MV-4-11 (cell line): ENCODE results near the gene RNF180.
"Not testable (repeated sequence)": the region's sequence is repeated elsewhere in the genome, so short reads cannot be mapped to it uniquely, and the experiment has no call there.

Source experiments
- DNase-seq: peaks from one replicate; lab custom pipeline; 2025; lab: John Stamatoyannopoulos, UW

The RNF180 gene

DNA sequence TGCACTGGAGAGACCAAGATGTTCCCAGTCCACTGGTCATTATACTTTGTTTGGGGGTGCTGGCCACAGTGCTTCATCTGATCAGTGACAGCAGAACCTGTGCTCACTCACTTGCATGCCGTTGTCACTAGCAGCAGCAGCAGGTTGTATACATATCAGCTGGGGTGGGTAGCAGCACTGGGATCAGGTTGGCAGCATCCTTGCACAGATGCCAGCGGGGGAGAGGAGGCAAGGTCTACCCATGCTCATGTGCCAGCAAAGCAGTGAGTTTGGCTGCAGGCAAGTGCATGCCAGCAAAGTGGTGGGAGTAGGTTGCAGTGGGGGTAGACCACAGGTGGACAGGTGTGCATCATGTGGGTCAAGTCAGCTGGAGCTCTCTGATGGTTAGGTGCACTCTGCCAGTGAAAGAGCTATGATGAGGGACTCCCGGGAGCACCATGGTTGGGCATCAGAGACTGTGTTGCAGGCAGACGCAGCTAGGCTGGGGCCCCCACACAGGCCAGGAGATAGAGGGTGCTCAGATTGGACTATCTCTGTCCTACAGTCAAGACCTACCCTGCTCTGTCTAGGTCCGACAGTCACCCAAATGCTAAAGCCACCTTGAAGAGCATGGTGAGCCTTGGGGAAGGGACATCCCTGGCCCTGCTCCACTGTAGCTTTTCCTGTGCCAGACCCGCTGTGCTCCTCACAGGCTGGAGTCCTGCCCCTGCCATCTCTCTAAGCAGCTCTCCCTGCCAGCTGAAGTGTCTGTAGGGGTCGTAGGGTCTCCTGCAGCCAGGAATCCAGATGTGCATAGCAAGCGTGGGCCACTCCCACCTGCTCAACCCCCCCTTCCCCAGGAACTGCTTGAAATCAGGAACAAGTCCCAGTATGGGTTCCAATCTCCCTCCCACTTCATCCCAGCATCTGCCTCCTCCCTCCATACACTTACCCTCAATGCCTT lies 119.8 kb downstream of the RNF180 start:
- no peak for DNase-seq

DNA sequence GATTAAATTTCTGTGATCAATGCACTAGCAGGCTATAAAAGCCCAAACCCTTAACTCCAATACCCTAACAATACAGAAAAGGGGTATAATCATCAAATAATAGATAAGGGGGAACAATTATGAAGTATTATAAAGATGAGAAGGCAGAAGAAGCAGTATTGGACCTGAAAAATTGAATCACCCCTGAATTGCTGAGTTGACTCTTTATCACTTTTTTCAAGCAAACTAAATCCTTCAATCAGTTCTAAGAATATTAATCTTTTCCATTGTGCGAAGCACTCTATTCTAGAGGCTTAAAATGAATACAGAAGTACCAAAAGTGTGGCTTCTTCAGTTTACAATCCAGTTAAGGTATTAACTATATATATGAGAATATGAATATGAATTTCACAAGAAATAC lies 120.7 kb downstream of the RNF180 start:
- DNase-seq = no peak

DNA sequence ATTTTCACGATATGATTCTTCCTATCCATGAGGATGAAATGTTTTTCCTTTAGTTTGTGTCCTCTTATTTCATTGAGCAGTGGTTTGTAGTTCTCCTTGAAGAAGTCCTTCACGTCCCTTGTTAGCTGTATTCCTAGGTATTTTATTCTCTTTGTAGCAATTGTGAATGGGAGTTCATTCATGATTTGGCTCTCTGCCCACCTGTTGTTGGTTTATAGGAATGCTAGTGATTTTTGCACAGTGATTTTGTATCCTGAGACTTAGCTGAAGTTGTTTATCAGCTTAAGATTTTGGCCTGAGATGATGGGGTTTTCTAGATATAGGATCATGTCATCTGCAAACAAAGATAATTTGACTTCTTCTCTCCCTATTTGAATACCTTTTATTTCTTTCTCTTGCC lies 122.9 kb downstream of the RNF180 start:
- DNase-seq = not testable (repeated sequence)

DNA sequence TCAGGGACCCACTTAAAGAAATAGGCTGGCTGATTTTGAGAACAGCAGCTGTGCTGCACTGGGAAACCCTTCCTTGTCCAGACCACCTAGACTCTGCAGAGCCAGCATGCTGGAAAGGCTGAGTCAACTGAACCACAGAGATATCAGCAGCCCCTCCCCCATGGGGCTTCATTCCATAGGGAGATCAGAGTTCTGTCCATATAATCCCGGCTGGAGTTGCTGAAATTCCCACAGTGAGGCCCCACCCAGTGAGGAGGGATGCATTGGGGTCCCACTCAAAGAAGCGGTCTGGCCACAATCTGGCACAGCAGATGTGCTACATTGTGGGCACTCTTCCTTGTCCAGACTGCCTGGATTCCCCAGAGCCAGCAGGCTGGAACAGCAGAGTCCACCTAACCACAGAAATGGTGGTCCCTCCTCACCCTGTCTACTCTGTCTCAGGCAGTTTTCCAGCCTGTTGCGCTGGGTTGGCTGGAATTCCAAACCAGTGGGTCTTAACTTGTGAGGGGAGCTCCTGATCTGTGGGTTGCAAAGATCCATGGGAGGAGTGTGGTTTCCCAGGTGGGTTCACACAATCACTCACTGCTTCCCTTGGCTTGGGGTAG lies 127.1 kb downstream of the RNF180 start:
- DNase-seq = no peak

DNA sequence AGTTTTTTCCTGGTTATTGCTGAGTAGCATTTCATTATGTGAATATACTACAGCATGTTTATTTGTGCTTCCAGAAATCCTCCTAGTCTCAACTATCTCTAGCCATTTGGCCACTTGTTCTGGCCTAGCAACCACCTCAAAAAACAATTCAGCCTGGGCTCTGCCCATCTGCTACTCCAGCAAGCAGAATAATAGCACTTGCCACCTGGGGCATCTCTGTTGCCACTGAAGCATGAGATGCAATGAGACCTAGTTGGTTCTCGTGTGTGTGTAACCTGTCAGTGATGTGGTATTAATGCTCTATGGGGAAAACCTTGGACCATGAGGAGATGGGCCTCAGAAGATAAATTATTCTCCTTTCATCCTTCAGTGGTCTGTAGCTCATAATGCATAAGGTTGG lies 129.5 kb downstream of the RNF180 start:
- DNase-seq = no peak

DNA sequence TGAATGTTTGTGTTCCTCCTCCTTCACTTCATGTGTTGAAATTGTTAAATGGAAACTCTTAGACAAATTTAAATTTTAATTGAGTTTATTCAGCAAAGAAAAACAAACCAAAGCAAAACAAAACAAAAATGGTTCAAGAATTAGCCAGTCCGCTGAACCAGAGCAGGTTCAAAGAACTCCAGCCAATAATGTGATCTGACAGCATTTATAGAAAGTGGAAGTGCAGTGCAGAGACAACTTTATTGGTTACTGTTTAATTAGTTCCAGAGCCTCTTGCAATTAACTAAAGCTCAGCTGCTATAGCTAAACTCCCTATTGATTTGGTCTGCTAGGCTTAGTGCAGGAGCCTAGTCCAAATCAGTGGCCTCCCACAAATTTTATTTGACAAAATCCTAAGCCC lies 132.9 kb downstream of the RNF180 start:
- DNase-seq = no peak

DNA sequence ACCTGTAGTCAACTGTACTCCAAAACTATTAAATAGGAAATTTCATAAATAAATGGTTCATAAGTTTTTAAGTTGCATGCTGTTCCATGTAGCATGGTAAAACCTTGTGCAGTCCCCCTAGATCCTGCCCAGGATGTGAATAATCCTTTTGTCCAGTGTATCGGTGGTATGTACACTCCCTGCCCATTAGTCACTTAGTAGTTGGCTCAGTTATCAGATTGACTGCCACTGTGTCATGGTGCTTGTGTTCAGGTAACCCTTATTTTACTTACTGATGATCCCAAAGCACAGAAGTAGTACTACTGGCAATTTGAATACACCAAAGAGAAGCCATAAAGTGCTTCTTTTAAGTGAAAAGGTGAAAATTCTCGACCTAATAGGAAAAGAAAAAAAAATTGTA lies 134.2 kb downstream of the RNF180 start:
- DNase-seq = no peak

DNA sequence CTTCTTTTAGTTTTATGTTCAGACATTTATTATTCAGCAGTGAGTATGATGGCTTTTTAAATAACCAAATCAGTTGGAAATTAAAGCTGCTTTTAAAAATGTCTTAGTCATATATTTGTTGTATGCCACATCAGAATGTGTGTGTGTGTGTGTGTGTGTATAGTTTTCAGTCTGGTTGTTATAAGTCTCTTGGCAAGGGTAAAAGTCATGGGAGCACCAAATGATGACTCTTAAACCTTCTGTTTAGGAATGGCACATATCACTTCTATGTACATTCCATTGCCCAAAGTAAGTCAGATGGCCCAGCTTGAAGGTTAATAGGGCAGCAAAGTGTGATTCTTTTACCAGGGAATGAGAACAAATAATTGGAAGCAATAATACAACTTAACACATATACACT lies 135.9 kb downstream of the RNF180 start:
- DNase-seq = no peak

DNA sequence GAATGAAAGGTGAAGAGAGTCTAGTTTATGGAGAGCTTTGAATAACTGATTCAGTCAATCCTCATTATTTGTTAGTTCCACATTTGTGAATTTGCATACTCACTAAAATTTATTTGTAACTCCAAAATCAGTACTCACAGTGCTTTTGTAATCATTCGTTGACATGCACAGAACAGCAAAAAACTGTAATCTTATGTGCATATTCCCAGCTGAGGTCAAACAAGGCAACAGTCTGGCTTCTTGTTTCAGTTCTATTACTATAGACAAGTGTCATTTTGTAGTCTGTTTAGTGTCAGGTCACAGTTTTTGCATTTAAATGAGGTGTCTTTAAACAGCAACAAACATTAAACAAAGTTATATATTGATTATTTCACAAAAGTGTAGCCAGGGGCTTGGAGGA lies 142.5 kb downstream of the RNF180 start:
- no peak for DNase-seq

DNA sequence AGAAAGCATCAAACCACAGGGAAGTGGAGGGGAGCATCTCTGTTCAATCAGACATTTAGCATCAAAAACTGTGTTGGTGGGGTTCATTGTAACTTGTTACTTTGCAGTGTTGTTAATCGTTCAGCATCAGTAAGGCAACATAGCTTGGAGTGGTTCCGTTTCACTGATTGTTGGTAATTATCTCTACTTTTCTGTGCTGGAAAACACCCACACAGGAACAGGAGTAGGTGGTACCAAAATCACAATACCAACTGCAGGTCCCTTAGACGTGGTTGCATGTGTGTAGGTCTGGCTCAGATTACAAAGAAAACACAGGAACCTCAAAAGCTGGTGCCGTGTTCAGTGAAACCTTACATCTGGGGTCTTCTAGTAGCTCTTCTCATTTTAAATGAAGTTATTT lies 146.8 kb downstream of the RNF180 start:
- no peak for DNase-seq

DNA sequence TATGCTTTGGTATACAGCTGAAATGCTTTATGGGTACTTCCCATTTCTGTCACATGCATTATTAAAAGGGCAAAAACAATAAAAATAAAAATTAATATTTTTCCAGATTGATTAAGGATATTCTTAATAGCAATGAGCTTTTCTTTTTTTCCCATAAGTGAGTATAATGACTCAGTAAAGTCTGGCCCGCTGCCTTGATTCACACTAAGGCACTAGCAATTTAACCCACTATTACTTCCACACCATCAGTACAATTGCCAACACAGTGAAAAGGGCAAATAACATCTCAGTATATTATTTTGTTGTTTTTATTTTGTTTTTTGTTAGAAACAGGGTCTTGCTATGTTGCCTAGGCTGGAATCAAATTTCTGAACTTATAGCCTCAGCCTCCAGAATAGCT lies 150.1 kb downstream of the RNF180 start:
- DNase-seq = no peak

DNA sequence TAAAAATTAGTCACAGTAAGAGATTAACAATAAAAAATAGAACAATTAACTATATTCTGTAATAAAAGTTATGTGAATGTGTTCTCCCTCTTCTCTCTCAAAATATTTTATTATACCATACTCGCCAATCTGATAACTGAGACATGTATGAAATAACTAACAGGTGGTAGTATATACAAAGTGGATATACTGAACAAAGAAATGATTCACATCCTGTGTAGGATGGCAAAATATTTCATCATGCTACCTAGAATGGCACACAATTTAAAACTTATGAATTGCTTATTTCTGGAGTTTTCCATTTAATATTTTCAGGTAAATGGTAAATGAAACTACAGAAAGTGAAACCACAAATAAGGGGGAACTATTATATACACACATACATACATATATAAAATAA lies 152.5 kb downstream of the RNF180 start:
- DNase-seq = no peak

DNA sequence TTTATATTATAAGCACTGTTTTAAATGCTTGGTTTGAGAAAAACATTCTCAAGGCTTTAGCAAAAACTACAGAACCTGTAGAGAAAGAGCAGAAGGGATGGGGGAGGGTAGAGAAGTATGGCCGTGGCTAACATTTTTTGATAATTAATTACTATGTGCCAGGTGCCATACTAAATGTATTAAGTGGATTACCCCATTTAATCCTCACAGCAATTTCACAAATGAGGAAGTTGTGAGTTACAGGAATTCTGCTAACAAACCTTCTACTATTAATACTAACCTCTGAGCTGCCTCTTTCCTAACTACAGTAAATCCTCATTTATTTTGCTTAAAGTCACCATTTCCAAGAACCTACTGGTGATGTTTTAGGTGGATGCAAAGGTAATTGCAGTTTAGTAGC lies 157.9 kb downstream of the RNF180 start:
- DNase-seq = no peak

DNA sequence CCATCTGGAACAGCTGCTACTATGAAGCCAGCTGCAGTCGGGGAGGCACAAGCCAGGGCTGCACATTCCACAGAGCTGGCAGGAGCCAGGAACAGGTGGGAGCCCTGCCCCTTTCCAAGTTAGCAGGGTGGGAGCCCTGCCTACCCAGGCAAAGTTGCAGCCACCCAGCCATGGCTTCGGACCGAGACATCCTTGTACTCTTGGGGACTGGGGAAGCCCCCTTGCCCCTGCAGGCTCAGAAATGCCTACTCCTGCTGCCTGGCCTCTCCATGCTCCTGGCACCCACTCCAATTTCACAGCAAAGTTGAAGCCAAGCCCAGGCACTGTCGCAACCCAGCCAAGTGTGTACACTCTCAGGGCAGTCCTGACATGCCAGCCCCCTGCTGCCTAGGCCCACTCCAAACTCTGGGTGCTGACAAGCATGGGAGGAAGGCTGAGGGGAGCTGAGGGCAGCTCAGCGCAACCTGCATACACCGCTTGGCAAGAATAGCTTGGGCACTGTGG lies 165.1 kb downstream of the RNF180 start:
- DNase-seq = no peak

DNA sequence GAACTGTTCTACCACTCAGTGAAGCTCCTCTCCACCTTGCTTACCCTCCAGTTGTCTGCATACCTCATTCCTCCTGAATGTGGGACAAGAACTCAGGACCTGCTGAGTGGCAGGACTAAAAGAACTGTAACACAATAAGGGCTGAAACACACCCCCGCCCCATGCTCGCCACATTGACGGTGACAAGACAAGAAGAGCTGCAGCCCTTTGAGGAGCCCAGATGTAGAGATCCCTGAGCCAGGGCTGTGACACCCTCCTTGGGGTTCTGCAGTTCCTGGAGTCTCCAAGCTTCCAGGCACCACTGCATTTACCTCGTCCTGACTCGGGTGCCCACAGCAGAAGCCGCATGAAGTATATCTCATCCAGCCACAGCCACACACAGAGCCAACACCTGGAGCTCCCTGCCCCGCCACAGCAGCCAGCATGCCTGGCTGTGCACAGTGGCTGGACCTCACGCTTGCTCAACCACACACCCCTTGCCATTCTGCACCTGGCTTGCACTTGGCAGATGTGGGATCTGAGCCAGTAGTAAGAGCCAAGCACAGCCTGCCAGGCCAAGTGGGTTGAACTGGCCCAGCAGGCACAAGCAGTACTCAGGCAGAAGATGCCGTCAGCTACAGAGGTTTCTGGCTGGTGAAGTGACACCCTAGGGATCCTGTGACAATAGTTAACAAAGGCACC lies 166.1 kb downstream of the RNF180 start:
- DNase-seq = no peak

DNA sequence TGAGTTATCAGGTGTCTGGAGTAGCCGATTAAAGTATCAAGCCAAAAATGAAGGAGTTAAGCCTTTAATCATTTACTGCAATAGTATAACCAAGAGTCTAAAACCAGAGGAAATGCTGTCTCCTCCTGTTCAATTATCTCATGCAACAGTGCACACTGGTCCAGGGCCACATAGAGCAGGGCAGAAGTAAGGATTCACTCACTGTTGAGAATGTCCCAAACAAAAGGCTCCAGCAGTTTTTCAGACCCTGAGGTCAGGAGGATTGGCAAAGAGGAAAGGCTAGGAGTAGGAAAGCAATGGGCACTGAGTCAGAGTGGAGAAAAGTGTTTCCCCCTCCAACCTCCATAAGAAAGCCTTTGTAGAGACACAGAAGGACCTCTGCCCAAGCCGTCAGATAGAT lies 168.2 kb downstream of the RNF180 start:
- no peak for DNase-seq

DNA sequence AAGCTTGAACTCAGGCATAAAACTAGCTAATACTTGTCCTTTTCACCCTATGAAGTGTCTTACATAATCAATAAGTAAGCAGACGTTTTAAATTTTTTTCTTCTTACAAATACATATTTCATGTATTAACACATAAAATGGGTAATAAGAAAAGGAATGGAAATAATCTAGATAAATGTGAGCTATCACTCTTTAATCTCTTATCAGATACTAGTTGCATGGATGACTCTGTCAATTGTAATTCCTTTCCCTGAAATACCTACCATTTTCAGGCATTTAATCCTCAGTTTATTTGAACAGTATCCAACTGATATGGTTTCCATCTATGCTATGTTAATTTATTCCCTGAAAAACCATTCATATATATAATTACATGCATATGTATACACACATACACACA lies 174.1 kb downstream of the RNF180 start:
- DNase-seq = no peak

DNA sequence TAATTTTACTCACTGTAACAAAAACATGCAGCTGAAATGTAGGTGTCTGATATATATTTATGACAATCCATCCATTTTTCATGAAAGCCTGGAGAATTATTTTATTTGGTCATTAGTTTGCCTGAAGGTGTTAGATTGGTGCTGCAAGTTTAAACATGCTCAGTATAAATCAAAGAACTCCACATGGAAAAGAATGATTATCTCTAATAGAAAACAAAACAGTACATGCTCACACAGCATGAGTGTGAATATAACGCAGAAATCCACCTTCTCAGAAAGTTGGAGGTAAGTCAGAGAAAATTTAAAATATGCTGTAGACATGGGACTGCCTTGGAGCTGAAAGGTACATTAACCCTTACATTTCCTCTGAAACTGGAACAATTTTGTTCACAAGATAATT lies 174.7 kb downstream of the RNF180 start:
- DNase-seq = no peak

DNA sequence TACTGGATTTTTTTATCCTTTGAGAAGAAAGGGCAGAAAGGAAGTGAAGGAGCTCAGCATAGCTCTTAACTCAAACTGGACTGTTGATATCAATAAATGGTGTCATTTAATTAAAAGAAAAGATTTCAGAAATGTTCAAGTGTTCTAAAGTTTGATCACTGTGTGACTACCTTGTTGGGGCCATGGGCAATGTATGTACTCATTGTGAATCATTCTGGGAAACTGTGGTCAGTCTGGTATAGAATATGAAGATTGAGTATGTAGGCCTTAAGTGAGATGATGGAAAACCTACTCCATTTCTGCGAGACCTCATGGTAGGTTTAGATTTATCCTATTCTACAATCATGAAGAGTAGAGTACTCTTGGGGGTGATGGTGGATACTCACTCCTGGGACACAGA lies 175.7 kb downstream of the RNF180 start:
- DNase-seq = no peak

DNA sequence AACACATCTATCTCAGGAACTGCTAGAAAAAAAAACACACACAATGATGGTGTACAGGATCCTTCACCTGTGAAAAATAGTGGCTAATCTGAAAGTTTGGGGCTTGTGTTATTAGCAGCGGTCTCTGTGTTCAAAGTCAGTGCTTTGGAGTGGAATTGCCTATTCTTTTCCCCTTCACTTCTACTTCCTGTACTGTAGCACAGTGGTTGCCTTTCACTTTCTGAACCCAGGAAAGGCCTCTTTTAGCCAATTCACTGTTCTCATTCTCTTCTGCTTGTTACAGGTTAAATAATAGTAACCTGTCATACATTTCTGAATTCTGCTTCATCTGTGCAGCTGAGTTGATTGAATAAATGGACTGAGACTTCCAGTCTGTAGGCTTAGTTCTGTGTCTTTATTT lies 178.9 kb downstream of the RNF180 start:
- peak; percentile 2 for DNase-seq

DNA sequence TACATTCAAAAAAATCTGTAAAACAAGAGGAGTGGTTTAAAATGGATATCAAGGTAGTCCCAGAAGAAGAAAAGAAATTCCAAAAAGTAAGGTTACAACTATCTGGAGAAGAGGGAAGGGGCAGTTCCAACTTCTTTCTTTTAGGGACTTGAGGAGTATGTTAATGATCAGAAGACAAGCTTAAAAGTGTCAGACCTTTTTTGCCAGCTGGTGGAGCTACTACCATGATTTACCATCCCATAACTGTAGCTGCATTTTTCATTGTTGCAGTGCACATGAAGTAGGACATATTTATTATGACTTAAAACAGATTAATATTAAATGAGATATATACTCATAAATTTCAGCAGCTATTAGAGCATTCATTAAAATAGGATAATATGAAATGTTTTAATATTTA lies 181.7 kb downstream of the RNF180 start:
- DNase-seq = no peak

DNA sequence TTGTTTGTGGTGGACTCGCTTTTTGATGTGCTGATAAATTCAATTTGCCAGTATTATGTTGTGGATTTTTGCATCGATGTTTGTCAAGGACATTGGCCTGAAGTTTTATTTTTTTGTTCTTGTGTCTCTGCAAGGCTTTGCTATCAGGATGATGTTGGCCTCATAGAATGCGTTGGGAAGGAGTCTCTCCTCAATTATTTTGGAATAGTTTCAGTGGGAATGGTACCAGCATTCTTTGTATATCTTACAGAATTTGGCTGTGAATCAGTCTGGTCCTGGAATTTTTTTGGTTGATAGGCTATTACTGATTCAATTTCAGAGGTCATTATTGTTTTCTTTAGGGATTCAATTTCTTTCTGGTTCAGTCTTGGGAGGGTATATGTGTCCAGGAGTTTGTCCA lies 198.8 kb downstream of the RNF180 start:
- no peak for DNase-seq

DNA sequence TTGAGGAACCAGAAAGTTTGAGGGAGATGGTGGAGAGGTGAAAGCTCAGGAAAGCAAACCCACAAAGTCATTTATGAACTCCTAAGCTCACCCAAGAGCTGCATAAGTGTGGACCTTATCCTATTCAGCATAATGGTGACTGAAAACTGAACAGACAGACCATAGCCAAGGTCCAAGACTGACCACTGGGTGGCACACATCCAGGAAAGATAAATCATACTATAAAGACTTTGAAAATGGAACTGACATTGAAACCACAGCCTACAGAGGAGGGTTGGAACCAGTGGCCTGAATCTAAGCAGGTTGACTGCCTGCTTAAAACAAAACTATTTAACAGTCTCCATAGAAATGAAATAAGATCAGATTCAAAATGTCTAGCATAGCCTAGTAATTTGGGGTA lies 219.1 kb downstream of the RNF180 start:
- DNase-seq = peak; percentile 13
